ENCODE data around the gene CACNA1G.

Gene CACNA1G

GRCh38 chr17:50549256-50549941 is 11.1 kb upstream of the CACNA1G start:
- no peak for DNase-seq

GRCh38 chr17:50549969-50550368 is 10.5 kb upstream of the CACNA1G start:
- no peak for DNase-seq

DNA sequence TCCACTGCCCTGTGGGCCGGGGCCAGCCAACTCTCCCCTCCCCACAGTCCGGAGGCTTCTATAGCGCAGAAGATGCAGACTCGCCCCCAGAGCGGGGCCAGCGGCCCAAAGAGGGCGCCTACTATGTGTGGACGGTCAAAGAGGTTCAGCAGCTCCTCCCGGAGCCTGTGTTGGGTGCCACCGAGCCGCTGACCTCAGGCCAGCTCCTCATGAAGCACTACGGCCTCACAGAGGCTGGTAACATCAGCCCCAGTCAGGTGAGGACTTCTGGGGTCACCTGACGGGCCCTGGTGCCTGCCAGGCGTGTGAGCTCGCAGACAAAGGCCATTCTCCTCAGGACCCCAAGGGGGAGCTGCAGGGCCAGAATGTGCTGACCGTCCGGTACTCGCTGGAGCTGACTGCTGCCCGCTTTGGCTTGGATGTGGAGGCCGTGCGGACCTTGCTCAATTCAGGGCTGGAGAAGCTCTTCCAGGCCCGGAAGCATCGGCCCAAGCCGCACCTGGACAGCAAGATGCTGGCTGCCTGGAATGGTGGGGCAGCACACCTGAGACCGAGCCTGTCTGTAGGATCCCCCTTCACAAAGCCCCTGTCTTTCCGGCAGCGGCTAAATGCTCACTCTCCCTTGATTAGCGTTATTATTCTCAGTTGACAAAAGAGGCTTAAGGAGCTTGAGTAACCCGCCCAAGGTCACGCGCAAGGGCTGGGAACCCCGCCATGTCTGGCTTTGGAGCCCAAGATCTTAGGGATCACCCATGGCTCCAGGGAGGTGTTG is 9.7 kb upstream of the CACNA1G start:
- DNase-seq, result no peak

DNA sequence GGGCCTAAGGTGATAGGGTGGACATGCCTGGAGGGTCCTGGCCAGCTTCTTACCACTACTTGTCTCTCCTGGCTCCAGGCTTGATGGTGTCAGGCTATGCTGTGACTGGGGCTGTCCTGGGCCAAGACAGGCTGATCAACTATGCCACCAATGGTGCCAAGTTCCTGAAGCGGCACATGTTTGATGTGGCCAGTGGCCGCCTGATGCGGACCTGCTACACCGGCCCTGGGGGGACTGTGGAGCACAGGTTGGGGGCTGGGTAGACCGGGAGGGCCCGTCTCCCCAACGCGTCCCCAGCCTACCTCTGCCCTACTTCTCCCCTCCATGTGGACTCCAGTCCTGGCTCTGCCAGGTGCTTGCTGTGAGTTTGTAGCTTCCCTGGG is 9.1 kb upstream of the CACNA1G start:
- DNase-seq, result no peak

DNA sequence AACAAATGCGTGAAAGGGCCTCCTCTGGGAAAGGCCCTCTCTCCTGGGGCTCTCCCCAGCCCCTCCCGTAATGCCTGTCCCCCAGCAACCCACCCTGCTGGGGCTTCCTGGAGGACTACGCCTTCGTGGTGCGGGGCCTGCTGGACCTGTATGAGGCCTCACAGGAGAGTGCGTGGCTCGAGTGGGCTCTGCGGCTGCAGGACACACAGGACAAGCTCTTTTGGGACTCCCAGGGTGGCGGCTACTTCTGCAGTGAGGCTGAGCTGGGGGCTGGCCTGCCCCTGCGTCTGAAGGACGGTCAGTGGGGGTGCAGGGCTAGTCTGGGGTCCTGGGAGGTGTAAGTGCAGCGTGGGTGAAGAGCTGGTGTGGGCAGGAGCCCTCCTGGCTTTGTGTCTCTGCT is 8.6 kb upstream of the CACNA1G start:
- no peak for DNase-seq

- no peak for DNase-seq
These were observed 6.3 kb upstream of the CACNA1G start for GRCh38 chr17:50554201-50554600.

- DNase-seq, result no peak
These were observed 3.7 kb upstream of the CACNA1G start for GRCh38 chr17:50556803-50557202.

GRCh38 chr17:50557630-50558029 is 2.9 kb upstream of the CACNA1G start:
- DNase-seq, result no peak

- no peak for DNase-seq
These were observed 2.4 kb upstream of the CACNA1G start for GRCh38 chr17:50558091-50558490.

DNA sequence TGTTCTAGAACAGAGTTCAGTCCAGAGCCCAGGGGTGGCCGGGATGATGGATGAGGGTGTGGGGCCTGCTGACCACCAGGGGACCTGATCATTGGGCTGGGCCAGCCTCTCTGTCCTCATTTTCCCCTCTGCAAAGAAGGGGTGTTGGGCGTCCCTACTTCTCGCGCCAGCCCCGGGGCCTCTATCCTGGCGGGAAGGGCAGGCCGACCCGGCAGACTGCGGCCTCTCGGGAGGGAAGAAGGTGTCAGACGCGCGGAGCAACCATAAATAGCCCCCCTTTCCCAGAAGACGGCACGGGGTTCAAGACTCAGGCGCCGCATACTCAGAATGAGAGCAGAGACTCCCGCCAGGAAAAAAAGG is 2.0 kb upstream of the CACNA1G start:
- DNase-seq, result no peak

GRCh38 chr17:50558941-50559614 is 1.4 kb upstream of the CACNA1G start:
- no peak for DNase-seq

GRCh38 chr17:50559674-50560184 is 786 bp upstream of the CACNA1G start:
- DNase-seq, result no peak

- no peak for DNase-seq
These were observed 623 bp downstream of the CACNA1G start for GRCh38 chr17:50560931-50561745.

DNA sequence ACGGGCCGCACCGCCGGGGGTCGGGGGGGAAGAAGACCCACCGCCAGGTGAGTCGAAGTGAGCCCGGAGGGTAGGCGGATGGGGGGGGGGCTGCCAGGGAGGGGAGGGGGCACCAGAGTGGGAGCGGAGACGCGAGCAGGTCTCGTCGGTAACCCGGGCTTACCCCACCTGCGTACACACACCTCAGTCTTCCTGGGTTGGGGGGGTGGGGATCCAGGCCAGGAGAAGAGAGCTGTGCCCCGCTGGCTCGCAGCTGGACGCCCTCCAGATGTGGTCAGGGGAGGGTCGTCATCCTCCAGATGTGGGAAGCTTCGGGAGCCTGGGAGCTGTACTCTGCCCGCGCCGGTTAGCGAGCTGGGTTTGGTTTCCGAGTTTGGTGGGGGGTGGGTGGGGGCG is 1.2 kb downstream of the CACNA1G start:
- DNase-seq, result no peak

DNA sequence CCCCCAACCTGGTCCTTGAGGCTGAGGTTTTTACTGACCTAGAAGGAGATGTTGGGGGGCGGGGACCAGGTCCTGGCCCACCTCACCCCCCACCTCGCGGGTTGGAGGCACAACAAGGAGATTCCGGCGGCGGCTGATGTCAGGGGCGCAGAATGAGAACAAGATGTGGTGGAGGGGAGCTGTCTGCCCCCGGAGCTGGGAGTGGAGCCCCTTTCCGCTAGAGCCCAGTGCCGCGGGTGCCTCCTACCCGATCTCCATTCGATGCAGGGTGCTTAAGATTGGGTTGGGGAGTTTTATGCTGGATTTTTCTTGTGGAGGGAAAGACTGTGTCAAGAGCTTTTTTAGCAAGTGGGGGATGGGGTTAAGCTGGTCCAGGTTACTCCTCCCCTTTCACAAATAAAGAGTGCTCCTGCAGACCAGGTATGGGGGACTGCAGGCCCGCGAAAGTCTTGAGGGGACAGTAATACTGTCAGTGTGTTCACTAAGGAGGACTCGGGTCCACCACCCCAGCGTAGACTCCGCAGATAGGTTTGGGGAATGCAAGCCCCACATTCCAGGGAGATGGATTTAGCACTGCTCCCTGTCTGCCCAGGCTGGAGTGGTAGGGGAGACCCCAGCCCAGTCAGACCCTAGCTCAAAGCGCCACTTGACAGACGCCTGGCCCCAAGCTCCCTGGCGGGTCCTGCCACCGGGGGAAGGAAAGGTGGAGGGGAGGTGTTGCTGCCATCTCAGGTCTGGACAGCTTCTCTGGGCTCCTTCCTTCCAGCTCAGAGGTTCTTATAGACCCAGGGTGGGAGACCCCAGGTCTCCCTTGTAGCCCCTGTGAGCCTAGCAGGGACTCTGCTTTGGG is 2.0 kb downstream of the CACNA1G start:
- no peak for DNase-seq

- no peak for DNase-seq
These were observed 2.6 kb downstream of the CACNA1G start for GRCh38 chr17:50563092-50563511.

- DNase-seq, result no peak
These were observed 4.4 kb downstream of the CACNA1G start for GRCh38 chr17:50564916-50565315.

DNA sequence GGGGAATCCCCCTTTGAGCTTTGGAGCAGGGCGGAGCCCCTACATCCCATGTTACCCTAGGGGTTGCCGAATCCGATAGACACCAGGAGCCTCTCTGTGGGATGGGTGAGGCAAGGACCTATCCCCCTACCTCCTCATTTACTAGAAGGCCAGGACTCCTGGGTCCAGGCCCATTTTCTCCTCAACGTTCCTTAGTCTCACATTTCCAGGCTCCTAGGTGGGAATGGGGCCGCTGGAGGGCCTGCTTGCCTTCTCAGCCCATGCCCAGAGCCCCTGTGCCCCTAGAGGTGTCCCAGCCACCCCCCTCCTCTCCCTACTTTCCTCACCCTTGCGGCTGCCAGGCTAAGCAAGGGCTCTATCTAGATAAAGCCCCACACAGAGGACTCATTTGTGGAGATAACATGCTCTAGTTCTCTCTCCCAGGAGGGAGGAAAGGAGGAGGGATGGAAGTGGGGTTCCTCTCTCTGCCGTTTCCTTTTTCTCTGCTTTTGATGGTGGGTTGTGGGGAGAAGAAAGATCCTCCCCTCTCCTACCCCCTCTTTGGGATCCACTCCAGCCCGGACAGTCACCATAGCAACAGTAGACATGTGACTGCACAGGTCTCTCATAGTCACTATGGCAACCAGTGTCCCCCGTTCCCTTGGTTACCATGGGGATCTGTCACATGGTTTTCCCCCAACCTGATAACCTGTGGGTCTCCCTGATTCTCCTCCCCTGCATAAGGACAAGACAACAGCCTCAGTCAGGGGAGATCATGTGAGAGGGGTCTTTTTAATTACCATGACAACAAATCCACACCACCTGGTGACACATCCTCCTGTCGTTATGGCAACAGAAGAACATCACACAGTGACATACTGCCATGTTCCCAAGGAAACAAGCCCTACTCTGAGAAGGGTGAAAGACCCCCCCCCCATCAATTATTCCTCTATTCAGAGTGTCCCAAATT is 5.2 kb downstream of the CACNA1G start:
- no peak for DNase-seq

- DNase-seq, result no peak
These were observed 6.4 kb downstream of the CACNA1G start for GRCh38 chr17:50566886-50567285.

DNA sequence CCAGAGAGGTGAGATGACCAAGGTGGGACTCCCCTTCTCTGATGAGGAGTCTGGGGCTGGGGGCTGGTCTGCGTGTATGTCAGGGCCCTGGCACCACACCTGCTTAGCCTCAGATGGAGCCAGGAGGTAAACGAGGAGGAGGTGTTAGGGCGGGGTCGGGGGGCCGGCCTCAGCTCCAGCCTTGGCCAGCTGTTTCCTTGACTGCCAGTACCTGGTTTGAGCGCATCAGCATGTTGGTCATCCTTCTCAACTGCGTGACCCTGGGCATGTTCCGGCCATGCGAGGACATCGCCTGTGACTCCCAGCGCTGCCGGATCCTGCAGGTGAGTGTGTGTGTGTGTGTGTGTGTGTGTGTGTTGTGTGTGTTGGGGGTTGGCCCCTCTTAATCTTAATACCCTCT is 8.1 kb downstream of the CACNA1G start:
- DNase-seq, result no peak

DNA sequence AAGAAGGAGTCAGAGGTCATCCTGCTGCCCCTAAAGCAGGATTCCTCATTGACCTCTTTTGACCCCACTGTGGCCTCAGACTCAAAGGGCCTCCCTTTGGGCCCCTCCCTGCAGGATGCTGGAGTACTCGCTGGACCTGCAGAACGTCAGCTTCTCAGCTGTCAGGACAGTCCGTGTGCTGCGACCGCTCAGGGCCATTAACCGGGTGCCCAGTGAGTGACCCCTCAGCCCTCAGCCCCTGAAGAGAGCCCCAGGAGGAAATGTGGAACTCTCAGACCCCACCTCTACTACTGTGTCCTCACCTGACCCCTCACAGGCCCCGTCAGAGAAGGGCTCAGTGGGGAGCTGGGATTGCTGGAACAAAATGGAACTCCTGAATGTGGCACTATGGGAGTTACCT is 9.1 kb downstream of the CACNA1G start:
- DNase-seq, result no peak
